ENCODE measurements around the gene NDNF.

The NDNF gene

DNA sequence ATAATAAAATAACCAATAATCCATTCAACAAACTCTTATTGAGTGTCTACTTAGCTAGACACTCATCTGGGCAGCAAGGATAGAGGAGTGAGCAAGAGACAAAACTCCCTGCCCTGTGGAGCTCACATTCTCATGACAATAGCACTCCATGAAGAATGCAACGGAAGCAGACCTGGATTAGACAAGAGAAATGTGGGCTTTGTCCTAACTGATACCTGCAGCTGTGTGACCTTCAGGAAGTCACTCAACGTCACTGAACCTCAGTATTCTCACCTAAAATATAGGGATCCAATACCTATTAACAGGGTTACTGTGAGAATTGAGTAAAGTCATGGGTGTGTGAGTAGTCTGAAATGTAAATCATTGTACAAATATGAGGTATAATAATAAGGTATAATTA, 61.2 kb downstream of the NDNF start:
- DNase-seq (ENCODE audit: insufficient read length, low spot score) (no peak), FAIRE-seq (no peak)
- TF ChIP-seq PAX5 (IDR thresholded peaks at IDR 0.05; ENCODE audit: insufficient read depth, low read length, severe bottlenecking) (no peak), TAF1 (IDR thresholded peaks at IDR 0.05; ENCODE audit: low read depth, low read length) (no peak), SPI1 (IDR thresholded peaks at IDR 0.05; ENCODE audit: low read depth, low read length) (no peak), POLR2AphosphoS5 (IDR thresholded peaks at IDR 0.05; ENCODE audit: low read depth, low read length) (no peak), POU2F2 (IDR thresholded peaks at IDR 0.05; ENCODE audit: low read depth, low read length) (no peak), POLR2A (IDR thresholded peaks at IDR 0.05; ENCODE audit: low read depth, low read length) (no peak)

DNA sequence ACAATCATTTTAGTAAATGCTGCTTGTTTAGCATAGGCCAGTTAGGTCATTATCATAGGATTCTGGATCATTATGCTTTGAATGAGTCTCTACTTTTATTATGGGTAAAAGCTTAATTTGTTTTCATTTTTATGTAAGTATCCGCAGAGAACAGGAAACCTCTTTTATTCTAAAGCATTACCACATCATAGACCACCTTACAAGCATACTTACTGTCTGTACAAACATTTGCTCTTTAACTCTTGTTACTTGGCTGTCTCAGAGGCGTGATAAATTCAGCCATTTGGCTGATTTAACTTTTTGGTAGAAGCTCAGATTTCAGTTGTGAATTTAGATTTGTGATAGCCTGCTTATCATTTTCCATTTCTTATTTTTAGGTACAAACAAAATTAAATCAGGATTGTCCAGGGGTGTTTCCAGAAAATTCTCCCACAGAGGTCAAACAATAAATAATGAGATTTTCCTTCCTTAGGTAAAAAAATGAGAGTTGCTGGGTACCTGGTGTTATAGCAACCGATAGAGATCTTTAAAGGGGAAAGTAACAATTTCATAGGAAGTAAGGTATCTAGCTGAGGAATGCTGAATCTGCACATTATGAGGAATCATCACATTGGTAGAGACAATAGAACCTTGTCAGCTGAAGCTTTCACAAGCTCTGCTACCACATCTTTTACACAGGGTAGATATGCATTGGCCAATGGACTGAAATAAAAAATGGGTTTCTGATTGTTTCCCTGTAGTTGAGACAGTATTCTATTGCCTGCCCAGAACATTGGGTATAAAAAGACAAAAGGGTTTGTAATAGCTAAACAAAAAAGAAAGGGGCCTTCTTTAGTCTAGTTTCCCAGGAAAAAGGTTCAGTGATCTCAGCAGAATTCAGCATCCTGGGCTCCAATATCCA, 62.5 kb downstream of the NDNF start:
- DNase-seq (ENCODE audit: insufficient read length, low spot score) (no peak), FAIRE-seq (no peak)
- no peak for TF ChIP-seq POU2F2 (IDR thresholded peaks at IDR 0.05; ENCODE audit: low read depth, low read length)
- no peak for TF ChIP-seq PAX5 (IDR thresholded peaks at IDR 0.05; ENCODE audit: insufficient read depth, low read length, severe bottlenecking)
- TF ChIP-seq TAF1 (IDR thresholded peaks at IDR 0.05; ENCODE audit: low read depth, low read length), result no peak
- TF ChIP-seq POLR2AphosphoS5 (IDR thresholded peaks at IDR 0.05; ENCODE audit: low read depth, low read length), result no peak
- TF ChIP-seq POLR2A (IDR thresholded peaks at IDR 0.05; ENCODE audit: low read depth, low read length), result no peak
- TF ChIP-seq SPI1 (IDR thresholded peaks at IDR 0.05; ENCODE audit: low read depth, low read length), result no peak

DNA sequence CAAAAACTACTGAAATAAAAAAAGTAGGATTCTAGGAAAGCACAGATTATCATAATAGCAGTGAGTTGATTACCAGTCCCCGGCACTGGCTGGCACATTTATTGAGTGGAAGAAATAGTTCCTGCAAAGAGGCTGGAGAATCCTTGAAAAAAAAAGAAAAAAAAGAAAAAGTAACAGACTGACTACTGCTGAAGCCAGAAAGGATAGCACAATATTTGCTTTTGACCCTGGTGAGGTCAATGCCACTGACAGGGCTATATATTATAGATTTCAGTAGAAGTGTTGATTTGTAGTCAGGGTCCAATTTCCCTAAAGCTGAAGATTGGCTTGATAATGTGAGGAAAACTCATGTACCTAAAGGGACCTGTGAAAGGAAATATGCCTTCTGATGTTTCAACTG, 64.7 kb downstream of the NDNF start:
- no peak for DNase-seq (ENCODE audit: insufficient read length, low spot score)
- TF ChIP-seq POLR2A (IDR thresholded peaks at IDR 0.05; ENCODE audit: low read depth, low read length), result no peak
- no peak for TF ChIP-seq POU2F2 (IDR thresholded peaks at IDR 0.05; ENCODE audit: low read depth, low read length)
- TF ChIP-seq PAX5 (IDR thresholded peaks at IDR 0.05; ENCODE audit: insufficient read depth, low read length, severe bottlenecking), result no peak
- no peak for TF ChIP-seq SPI1 (IDR thresholded peaks at IDR 0.05; ENCODE audit: low read depth, low read length)
- TF ChIP-seq TAF1 (IDR thresholded peaks at IDR 0.05; ENCODE audit: low read depth, low read length), result no peak
- no peak for TF ChIP-seq POLR2AphosphoS5 (IDR thresholded peaks at IDR 0.05; ENCODE audit: low read depth, low read length)
- FAIRE-seq, result no peak

DNA sequence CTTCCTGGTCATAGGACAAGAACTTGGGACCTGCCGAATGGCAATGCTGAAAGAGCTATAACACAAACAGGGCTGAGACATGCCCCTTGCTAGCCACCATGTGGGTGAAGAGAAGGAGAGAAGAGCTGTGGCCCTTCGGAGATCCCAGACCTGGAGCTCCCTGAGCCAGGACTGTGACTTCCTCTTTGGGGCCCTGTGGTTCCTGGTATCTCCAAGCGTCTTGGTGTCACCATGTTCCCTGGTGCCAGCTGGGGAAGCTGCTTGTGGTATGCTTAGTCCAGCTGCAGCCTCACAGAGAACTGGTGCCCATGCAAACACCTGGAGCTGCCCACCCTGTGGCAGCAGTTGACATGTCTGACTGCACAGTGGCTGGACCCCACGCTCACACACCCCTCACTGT, 68.5 kb downstream of the NDNF start:
- DNase-seq (ENCODE audit: insufficient read length, low spot score) (no peak), FAIRE-seq (no peak)
- no peak for TF ChIP-seq POU2F2 (IDR thresholded peaks at IDR 0.05; ENCODE audit: low read depth, low read length)
- no peak for TF ChIP-seq POLR2A (IDR thresholded peaks at IDR 0.05; ENCODE audit: low read depth, low read length)
- TF ChIP-seq SPI1 (IDR thresholded peaks at IDR 0.05; ENCODE audit: low read depth, low read length), result no peak
- no peak for TF ChIP-seq PAX5 (IDR thresholded peaks at IDR 0.05; ENCODE audit: insufficient read depth, low read length, severe bottlenecking)
- TF ChIP-seq TAF1 (IDR thresholded peaks at IDR 0.05; ENCODE audit: low read depth, low read length), result no peak
- TF ChIP-seq POLR2AphosphoS5 (IDR thresholded peaks at IDR 0.05; ENCODE audit: low read depth, low read length), result no peak

DNA sequence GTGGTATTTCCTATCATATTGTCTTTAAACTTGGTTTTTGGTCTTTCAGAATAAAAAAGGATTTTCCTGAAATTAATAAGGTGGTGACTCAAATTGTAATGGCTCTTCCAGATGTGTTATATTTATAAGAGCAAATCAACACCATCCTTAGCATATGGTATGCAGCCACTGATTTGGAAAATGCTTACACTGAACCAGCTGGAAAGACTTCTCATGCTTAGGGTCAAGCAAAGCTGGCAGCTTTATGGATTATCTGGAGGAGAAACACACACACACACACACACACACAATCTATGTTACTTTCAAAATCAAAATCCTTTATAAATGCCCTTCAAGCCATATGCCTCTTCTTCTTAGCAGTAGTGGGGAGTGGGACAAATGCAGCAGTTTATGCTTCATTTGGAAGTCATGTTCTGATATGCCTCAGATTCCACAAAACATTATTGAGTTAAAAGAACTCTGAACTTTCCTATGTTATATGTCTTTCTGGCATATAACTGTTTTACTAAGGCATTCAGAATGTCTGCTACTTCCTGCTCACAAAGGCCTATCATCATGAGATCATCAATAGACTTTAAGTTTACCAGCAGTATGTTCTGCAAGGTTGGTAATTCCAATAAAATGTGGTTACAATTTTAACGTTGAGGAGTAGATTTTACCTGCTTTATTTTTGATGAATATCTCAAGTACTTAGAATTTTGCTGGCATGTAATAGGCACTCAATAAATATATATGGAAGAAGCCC, 76.9 kb downstream of the NDNF start:
- DNase-seq (ENCODE audit: insufficient read length, low spot score) (no peak), FAIRE-seq (no peak)
- TF ChIP-seq POLR2A (IDR thresholded peaks at IDR 0.05; ENCODE audit: low read depth, low read length) (no peak), SPI1 (IDR thresholded peaks at IDR 0.05; ENCODE audit: low read depth, low read length) (no peak), POU2F2 (IDR thresholded peaks at IDR 0.05; ENCODE audit: low read depth, low read length) (no peak), PAX5 (IDR thresholded peaks at IDR 0.05; ENCODE audit: insufficient read depth, low read length, severe bottlenecking) (no peak), TAF1 (IDR thresholded peaks at IDR 0.05; ENCODE audit: low read depth, low read length) (no peak), POLR2AphosphoS5 (IDR thresholded peaks at IDR 0.05; ENCODE audit: low read depth, low read length) (no peak)

DNA sequence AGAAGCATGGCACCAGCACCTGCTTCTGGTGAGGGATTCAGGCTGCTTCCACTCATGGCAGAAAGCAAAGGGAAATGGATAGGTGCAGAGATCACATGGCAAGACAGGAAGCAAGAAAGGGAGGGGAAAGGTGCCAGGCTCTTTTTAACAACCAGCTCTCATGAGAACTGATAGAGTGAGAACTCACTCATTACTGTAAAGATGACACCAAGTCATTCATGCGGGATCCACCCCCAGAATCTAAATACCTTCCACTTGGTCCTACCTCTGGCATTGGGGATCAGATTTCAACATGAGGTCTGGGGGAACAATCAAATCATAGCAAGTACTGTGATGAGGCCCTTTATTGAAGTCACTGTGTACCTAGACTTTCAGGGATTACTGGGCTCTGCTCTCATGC, 77.8 kb downstream of the NDNF start:
- FAIRE-seq (no peak), DNase-seq (ENCODE audit: insufficient read length, low spot score) (no peak)
- TF ChIP-seq PAX5 (IDR thresholded peaks at IDR 0.05; ENCODE audit: insufficient read depth, low read length, severe bottlenecking) (no peak), TAF1 (IDR thresholded peaks at IDR 0.05; ENCODE audit: low read depth, low read length) (no peak), POU2F2 (IDR thresholded peaks at IDR 0.05; ENCODE audit: low read depth, low read length) (no peak), POLR2A (IDR thresholded peaks at IDR 0.05; ENCODE audit: low read depth, low read length) (no peak)

DNA sequence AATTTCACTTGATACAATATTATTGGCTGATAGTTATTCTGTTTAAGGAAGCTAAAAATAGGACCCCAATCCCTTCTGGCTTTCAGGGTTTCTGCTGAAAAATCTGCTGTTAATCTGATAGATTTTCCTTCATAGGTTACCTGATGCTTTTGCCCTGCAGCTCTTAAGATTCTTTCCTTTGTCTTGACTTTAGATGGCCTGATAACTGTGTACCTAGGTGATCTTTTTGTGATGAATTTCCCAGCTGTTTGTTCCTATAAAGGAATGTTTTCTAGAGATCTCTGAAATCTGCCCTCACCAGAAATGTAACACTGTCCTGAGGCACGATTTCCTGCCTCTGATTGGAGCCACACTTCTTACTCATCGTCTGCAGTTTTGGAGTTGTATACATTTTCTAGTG, 80.5 kb downstream of the NDNF start:
- FAIRE-seq (no peak), DNase-seq (ENCODE audit: insufficient read length, low spot score) (no peak)
- TF ChIP-seq POU2F2 (IDR thresholded peaks at IDR 0.05; ENCODE audit: low read depth, low read length), result no peak
- no peak for TF ChIP-seq TAF1 (IDR thresholded peaks at IDR 0.05; ENCODE audit: low read depth, low read length)
- no peak for TF ChIP-seq POLR2AphosphoS5 (IDR thresholded peaks at IDR 0.05; ENCODE audit: low read depth, low read length)
- TF ChIP-seq POLR2A (IDR thresholded peaks at IDR 0.05; ENCODE audit: low read depth, low read length), result no peak

DNA sequence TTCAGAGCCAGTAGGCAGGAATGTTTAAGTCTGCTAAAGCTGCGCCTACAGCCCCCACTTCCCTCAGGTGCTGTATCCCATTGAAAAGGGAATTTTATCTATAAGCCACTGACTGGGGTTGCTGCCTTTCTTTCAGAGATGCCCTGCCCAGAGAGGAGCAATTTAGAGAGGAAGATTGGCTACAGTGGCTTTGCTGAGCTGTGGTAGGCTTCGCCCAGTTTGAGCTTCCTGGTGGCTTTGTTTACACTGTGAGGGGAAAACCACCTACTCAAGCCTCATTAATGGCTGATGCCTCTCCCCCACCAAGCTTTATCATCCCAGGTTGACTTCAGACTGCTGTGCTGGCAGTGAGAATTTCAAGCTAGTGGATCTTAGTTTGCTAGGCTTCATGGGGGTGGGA, 82.1 kb downstream of the NDNF start:
- no peak for DNase-seq (ENCODE audit: insufficient read length, low spot score)
- TF ChIP-seq PAX5 (IDR thresholded peaks at IDR 0.05; ENCODE audit: insufficient read depth, low read length, severe bottlenecking) (no peak), POLR2A (IDR thresholded peaks at IDR 0.05; ENCODE audit: low read depth, low read length) (no peak), POLR2AphosphoS5 (IDR thresholded peaks at IDR 0.05; ENCODE audit: low read depth, low read length) (no peak), POU2F2 (IDR thresholded peaks at IDR 0.05; ENCODE audit: low read depth, low read length) (no peak)
- no peak for FAIRE-seq

All from GM12891 (cell line).